ENCODE measurements around the gene ARVCF. TPM values are rescaled to one million over a fixed set of nuclear protein-coding genes. Genes with fewer than 3 reads are reported as not detected.

ARVCF gene
- total RNA-seq, 1 experiment from 2014 or later = 11.1 TPM

DNA sequence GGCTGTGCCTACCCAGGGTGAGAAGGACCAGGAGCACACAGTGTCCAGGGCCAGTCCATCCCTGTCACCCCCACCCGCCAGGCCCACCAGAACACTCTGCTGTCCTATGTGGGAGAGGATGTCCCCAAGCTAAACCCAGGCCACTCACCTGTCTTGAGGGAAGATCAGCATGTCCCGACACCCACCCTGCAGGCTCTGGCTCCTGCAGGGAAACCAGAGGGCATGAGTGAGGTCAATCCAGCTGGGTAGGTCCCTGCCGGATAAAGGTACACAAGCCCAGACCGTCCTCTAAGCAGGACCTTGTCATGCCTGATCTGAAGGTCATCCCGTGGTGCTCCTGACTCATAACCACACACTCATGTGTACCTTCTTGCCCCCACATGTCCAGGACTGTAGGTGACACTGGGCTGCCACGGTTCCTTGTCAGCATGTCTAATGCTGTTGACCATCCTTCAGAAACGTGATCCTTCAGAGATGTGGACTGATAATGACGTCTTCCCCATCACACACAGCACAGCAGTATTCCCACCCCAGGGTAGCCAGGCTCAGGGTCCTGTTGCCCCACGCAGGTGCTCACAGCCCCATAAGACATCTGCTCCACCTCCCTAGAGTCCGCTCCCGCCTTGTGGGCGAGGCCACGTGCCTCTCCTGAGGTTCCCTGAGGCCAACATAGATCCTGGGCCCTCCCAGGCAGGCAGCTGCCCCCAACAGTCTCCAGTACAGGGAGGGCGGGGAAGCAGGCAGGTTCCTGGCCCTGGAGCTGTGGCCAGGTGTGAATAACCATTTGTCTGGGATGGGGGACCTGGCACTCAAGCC lies 6.1 kb downstream of the ARVCF start:
- no peak overlapping the region for H3K27ac ChIP-seq (ENCODE audit: low read depth, low read length, poor library complexity, severe bottlenecking)
- H3K36me3 ChIP-seq (ENCODE audit: insufficient read depth, low read length, poor library complexity, severe bottlenecking) = no peaks in the 10 kb centered on the region
- peaks cover 8% of the 10 kb centered on the region for H3K27me3 ChIP-seq (replicated peaks; ENCODE audit: insufficient read depth, low read depth, low read length, poor library complexity)
- no peak overlapping the region for H3K4me3 ChIP-seq (ENCODE audit: low read depth, low read length, poor library complexity, severe bottlenecking)
- ChIA-PET CTCF (no interaction called here), POLR2A (ENCODE audit: low non-redundant PET) (no interaction called here)
- no peak for TF ChIP-seq EZH2 (IDR thresholded peaks at IDR 0.05; ENCODE audit: borderline replicate concordance, low read depth, low read length, poor library complexity, severe bottlenecking)
- TF ChIP-seq, protein P1, sequence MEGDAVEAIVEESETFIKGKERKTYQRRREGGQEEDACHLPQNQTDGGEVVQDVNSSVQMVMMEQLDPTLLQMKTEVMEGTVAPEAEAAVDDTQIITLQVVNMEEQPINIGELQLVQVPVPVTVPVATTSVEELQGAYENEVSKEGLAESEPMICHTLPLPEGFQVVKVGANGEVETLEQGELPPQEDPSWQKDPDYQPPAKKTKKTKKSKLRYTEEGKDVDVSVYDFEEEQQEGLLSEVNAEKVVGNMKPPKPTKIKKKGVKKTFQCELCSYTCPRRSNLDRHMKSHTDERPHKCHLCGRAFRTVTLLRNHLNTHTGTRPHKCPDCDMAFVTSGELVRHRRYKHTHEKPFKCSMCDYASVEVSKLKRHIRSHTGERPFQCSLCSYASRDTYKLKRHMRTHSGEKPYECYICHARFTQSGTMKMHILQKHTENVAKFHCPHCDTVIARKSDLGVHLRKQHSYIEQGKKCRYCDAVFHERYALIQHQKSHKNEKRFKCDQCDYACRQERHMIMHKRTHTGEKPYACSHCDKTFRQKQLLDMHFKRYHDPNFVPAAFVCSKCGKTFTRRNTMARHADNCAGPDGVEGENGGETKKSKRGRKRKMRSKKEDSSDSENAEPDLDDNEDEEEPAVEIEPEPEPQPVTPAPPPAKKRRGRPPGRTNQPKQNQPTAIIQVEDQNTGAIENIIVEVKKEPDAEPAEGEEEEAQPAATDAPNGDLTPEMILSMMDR (conservative IDR thresholded peaks at IDR 0.05; ENCODE audit: low read depth, low read length) = no peak
- H3K4me1 ChIP-seq (ENCODE audit: insufficient read depth, low read length, poor library complexity, severe bottlenecking) = no peaks in the 10 kb centered on the region
- BruUV-seq (replicated peaks) = no TSS peak
- intact Hi-C loops (cut with micrococcal nuclease; ENCODE audit: unreplicated experiment) = no loop called here
- DNase-seq (ENCODE audit: low spot score) = no peak
- no peaks in the 10 kb centered on the region for H3K9me3 ChIP-seq (ENCODE audit: low read depth, low read length, poor library complexity, severe bottlenecking)

DNA sequence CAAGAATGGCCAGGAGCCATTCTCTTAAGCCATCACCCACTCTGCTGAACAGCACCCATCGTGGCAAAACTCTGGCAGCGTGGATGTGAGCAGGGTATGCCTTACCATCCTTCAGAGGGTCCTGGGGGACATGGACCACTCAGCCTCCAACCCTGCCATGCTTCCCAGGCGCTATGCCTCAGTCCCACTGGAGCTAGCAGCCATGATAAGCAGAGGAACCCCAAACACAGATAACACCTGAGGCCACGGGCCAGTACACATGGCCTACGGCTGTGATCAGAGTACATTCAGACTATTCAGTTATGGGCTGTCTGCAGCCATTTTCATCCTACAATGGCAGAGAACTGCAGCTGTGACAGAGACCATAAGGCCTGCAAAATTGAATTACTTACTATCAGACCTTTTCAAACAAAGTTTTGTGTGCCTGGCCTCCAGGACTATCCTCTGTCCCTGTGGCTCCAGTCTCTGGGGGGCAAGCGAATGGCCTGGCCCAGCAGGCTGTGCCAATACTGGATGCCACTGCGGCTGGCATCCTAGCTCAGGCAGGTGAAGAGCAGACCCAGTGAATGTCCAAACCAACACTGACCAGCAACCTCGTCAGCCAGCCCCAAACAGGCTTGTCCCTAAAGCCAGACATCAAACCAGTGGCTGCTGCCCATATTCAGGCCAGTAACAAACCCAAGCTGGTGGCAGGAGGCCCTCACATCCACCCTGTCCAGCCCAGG lies 6.9 kb downstream of the ARVCF start:
- peaks cover under 1% of the 10 kb centered on the region for H3K9me3 ChIP-seq (ENCODE audit: low read depth, low read length, poor library complexity, severe bottlenecking)
- no peak overlapping the region for H3K27ac ChIP-seq (ENCODE audit: low read depth, low read length, poor library complexity, severe bottlenecking)
- BruUV-seq (replicated peaks) = no TSS peak
- no peaks in the 10 kb centered on the region for H3K36me3 ChIP-seq (ENCODE audit: insufficient read depth, low read length, poor library complexity, severe bottlenecking)
- CTCF ChIA-PET = no interaction called here
- H3K4me3 ChIP-seq (ENCODE audit: low read depth, low read length, poor library complexity, severe bottlenecking) = no peak overlapping the region
- intact Hi-C loops (cut with micrococcal nuclease; ENCODE audit: unreplicated experiment) = no loop called here
- POLR2A ChIA-PET (ENCODE audit: low non-redundant PET) = no interaction called here
- H3K4me1 ChIP-seq (ENCODE audit: insufficient read depth, low read length, poor library complexity, severe bottlenecking) = no peaks in the 10 kb centered on the region
- TF ChIP-seq, protein P1 (conservative IDR thresholded peaks at IDR 0.05; ENCODE audit: low read depth, low read length) = no peak
- no peak for TF ChIP-seq EZH2 (IDR thresholded peaks at IDR 0.05; ENCODE audit: borderline replicate concordance, low read depth, low read length, poor library complexity, severe bottlenecking)
- peaks cover under 1% of the 10 kb centered on the region for H3K27me3 ChIP-seq (replicated peaks; ENCODE audit: insufficient read depth, low read depth, low read length, poor library complexity)
- no peak for DNase-seq (ENCODE audit: low spot score)

DNA sequence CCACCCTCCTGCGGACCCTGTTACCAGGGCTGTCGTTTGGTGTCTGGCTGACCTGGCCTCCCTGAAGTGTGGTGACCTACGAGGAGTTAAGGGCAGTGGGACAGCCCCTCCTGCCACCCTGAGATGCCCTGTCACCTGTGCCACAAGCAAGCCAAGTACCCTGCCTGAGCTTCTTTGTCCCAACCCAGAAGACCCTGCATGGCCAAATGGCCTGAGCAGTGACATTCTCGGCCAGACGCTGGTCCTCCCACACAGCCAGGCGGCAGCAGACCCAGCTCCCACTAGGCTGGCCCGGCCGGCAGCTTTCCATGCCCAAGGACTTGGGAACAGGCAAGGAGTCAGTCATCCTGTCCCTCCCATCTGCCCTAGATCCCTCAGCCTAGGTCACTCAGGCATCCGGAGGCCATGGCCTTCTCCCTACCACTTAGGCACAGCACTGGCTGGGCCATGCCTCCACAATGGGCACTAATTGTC lies 7.6 kb downstream of the ARVCF start:
- POLR2A ChIA-PET (ENCODE audit: low non-redundant PET) = no interaction called here
- intact Hi-C loops (cut with micrococcal nuclease; ENCODE audit: unreplicated experiment) = no loop called here
- Histone ChIP-seq H3K9me3 (ENCODE audit: low read depth, low read length, poor library complexity, severe bottlenecking) (peaks cover 7% of the 10 kb centered on the region), H3K4me1 (ENCODE audit: insufficient read depth, low read length, poor library complexity, severe bottlenecking) (no peaks in the 10 kb centered on the region), H3K27me3 (replicated peaks; ENCODE audit: insufficient read depth, low read depth, low read length, poor library complexity) (no peaks in the 10 kb centered on the region), H3K4me3 (ENCODE audit: low read depth, low read length, poor library complexity, severe bottlenecking) (no peak overlapping the region), H3K36me3 (ENCODE audit: insufficient read depth, low read length, poor library complexity, severe bottlenecking) (no peaks in the 10 kb centered on the region), H3K27ac (ENCODE audit: low read depth, low read length, poor library complexity, severe bottlenecking) (no peak overlapping the region)
- CTCF ChIA-PET = no interaction called here
- TF ChIP-seq, protein P1 (conservative IDR thresholded peaks at IDR 0.05; ENCODE audit: low read depth, low read length) = no peak
- TF ChIP-seq EZH2 (IDR thresholded peaks at IDR 0.05; ENCODE audit: borderline replicate concordance, low read depth, low read length, poor library complexity, severe bottlenecking) = no peak
- no TSS peak for BruUV-seq (replicated peaks)
- no peak for DNase-seq (ENCODE audit: low spot score)
